ENCODE results near the gene VSTM2B. TPM values are rescaled to one million over a fixed set of nuclear protein-coding genes. Genes with fewer than 3 reads are reported as not detected.

VSTM2B gene
- total RNA-seq, 1 experiment from 2014 or later, result not detected

DNA sequence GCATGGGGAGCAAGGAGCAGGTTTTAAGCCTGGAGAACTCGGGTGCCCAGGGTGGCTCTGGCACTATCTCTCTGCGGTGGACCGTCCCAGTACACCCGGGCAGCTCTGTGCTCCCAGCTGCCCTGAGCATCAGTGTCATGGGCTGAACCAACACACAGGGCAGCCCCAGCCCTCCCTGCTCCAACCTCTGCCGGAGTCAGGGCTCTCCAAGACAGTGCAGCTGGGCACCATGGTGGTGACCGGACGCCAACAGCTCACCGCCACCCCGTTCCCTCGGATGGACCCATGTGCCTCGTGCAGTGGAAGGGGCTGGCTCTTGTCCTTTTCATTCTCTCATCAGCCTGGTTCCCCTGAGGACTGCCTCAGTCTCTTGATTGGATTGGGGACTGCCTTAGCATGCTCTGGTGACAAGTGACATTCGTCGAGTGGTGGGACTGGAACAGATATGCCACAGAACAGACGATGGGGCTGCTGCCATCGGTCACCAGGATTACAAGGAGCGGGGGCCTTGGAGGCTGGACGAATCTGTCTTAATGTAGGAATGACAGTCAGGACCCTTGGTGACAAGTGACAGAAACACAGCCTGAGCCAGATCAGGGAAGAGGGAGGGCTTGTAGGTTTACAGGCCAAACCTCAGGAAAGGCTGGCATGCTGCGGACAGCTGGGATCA, 25.7 kb upstream of the VSTM2B start:
- Histone ChIP-seq H3K36me3 (ENCODE audit: insufficient read depth, low read length) (no peaks in the 10 kb centered on the region), H3K4me1 (ENCODE audit: low read length) (no peaks in the 10 kb centered on the region), H3K4me2 (ENCODE audit: low read depth, low read length, poor library complexity, severe bottlenecking) (no peak overlapping the region), H2AFZ (ENCODE audit: low read length) (no peak overlapping the region), H3K9ac (ENCODE audit: low read length) (no peak overlapping the region), H3K27me3 (ENCODE audit: low read length) (no peaks in the 10 kb centered on the region), H3K9me2 (replicated peaks; ENCODE audit: insufficient read depth, low read length) (no peaks in the 10 kb centered on the region), H4K20me1 (ENCODE audit: insufficient read depth, low read depth, low read length) (0 out of 2 replicates have a peak, but pooled peaks cover 2% of the 10 kb centered on the region), H3K9me3 (ENCODE audit: low read length) (no peaks in the 10 kb centered on the region), H3K4me3 (ENCODE audit: low read length) (no peak overlapping the region), H3K27ac (ENCODE audit: low read length) (no peak overlapping the region), H3K79me2 (ENCODE audit: low read length) (no peaks in the 10 kb centered on the region)
- DNase-seq, result no peak

- no peak overlapping the region for H3K27ac ChIP-seq (ENCODE audit: low read length)
- no peak overlapping the region for H3K9ac ChIP-seq (ENCODE audit: low read length)
- no peak for DNase-seq
- no peaks in the 10 kb centered on the region for H3K27me3 ChIP-seq (ENCODE audit: low read length)
- H3K79me2 ChIP-seq (ENCODE audit: low read length), result no peaks in the 10 kb centered on the region
- H3K36me3 ChIP-seq (ENCODE audit: insufficient read depth, low read length), result no peaks in the 10 kb centered on the region
- 0 out of 2 replicates have a peak, but pooled peaks cover 2% of the 10 kb centered on the region for H4K20me1 ChIP-seq (ENCODE audit: insufficient read depth, low read depth, low read length)
- no peak overlapping the region for H3K4me2 ChIP-seq (ENCODE audit: low read depth, low read length, poor library complexity, severe bottlenecking)
- no peaks in the 10 kb centered on the region for H3K9me2 ChIP-seq (replicated peaks; ENCODE audit: insufficient read depth, low read length)
- no peak overlapping the region for H2AFZ ChIP-seq (ENCODE audit: low read length)
- H3K4me1 ChIP-seq (ENCODE audit: low read length), result no peaks in the 10 kb centered on the region
- H3K4me3 ChIP-seq (ENCODE audit: low read length), result no peak overlapping the region
- no peaks in the 10 kb centered on the region for H3K9me3 ChIP-seq (ENCODE audit: low read length)
Observed at GRCh38 chr19:29501816-29502580, 23.8 kb upstream of the VSTM2B start.

DNA sequence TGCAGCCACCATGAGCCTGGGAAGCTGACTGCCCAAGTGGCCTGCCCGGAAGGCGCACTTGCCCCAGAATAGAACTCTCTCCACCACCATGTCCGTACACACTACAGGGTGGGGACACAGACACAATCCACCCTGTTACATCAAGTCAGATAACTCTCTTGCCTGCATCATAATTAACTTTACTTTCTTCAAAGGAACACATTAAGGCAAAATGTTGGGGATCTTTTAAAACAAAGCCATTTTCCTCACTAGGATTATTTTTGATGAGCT, 23.3 kb upstream of the VSTM2B start:
- Histone ChIP-seq H4K20me1 (ENCODE audit: insufficient read depth, low read depth, low read length) (0 out of 2 replicates have a peak, but pooled peaks cover 2% of the 10 kb centered on the region), H2AFZ (ENCODE audit: low read length) (no peak overlapping the region), H3K4me3 (ENCODE audit: low read length) (no peak overlapping the region), H3K4me1 (ENCODE audit: low read length) (no peaks in the 10 kb centered on the region), H3K79me2 (ENCODE audit: low read length) (no peaks in the 10 kb centered on the region), H3K4me2 (ENCODE audit: low read depth, low read length, poor library complexity, severe bottlenecking) (no peak overlapping the region), H3K9ac (ENCODE audit: low read length) (no peak overlapping the region), H3K27me3 (ENCODE audit: low read length) (no peaks in the 10 kb centered on the region), H3K9me3 (ENCODE audit: low read length) (no peaks in the 10 kb centered on the region), H3K9me2 (replicated peaks; ENCODE audit: insufficient read depth, low read length) (no peaks in the 10 kb centered on the region), H3K36me3 (ENCODE audit: insufficient read depth, low read length) (no peaks in the 10 kb centered on the region), H3K27ac (ENCODE audit: low read length) (no peak overlapping the region)
- no peak for DNase-seq

- H3K9me3 ChIP-seq (ENCODE audit: low read length), result no peaks in the 10 kb centered on the region
- H3K79me2 ChIP-seq (ENCODE audit: low read length), result no peaks in the 10 kb centered on the region
- 0 out of 2 replicates have a peak, but pooled peaks cover 2% of the 10 kb centered on the region for H4K20me1 ChIP-seq (ENCODE audit: insufficient read depth, low read depth, low read length)
- H3K4me2 ChIP-seq (ENCODE audit: low read depth, low read length, poor library complexity, severe bottlenecking), result no peak overlapping the region
- no peak for DNase-seq
- H3K27me3 ChIP-seq (ENCODE audit: low read length), result no peaks in the 10 kb centered on the region
- no peak overlapping the region for H3K9ac ChIP-seq (ENCODE audit: low read length)
- H3K27ac ChIP-seq (ENCODE audit: low read length), result no peak overlapping the region
- H3K9me2 ChIP-seq (replicated peaks; ENCODE audit: insufficient read depth, low read length), result no peaks in the 10 kb centered on the region
- no peaks in the 10 kb centered on the region for H3K4me1 ChIP-seq (ENCODE audit: low read length)
- no peak overlapping the region for H3K4me3 ChIP-seq (ENCODE audit: low read length)
- no peak overlapping the region for H2AFZ ChIP-seq (ENCODE audit: low read length)
- no peaks in the 10 kb centered on the region for H3K36me3 ChIP-seq (ENCODE audit: insufficient read depth, low read length)
Observed at GRCh38 chr19:29503140-29503758, 22.5 kb upstream of the VSTM2B start.

DNA sequence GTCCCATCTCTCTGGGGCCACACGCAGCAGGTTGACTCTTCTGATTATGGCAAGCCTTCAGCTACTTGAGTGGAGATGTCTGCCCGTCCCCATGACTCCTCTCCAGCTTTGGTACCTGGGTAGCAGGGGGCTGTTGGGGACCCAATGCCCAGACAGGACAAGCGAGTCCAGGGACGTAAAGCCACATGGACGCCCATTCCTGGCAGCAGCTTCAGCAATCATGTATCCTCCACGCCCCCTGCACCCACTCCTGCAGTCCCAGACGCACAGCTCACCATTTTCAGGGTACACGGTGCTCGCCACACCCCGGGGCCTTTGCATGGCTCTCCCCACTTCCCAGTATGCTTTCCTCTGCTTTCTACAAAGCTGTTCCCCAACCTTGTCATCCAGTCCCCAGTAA, 22.0 kb upstream of the VSTM2B start:
- Histone ChIP-seq H3K27ac (ENCODE audit: low read length) (no peak overlapping the region), H3K9me2 (replicated peaks; ENCODE audit: insufficient read depth, low read length) (no peaks in the 10 kb centered on the region), H3K4me3 (ENCODE audit: low read length) (no peak overlapping the region), H4K20me1 (ENCODE audit: insufficient read depth, low read depth, low read length) (no peaks in the 10 kb centered on the region), H3K27me3 (ENCODE audit: low read length) (no peaks in the 10 kb centered on the region), H2AFZ (ENCODE audit: low read length) (no peak overlapping the region), H3K4me2 (ENCODE audit: low read depth, low read length, poor library complexity, severe bottlenecking) (no peak overlapping the region), H3K36me3 (ENCODE audit: insufficient read depth, low read length) (no peaks in the 10 kb centered on the region), H3K79me2 (ENCODE audit: low read length) (no peaks in the 10 kb centered on the region), H3K9me3 (ENCODE audit: low read length) (no peaks in the 10 kb centered on the region), H3K4me1 (ENCODE audit: low read length) (no peaks in the 10 kb centered on the region), H3K9ac (ENCODE audit: low read length) (no peak overlapping the region)
- DNase-seq, result no peak

GRCh38 chr19:29504454-29504853, 21.3 kb upstream of the VSTM2B start:
- no peak overlapping the region for H2AFZ ChIP-seq (ENCODE audit: low read length)
- H3K4me1 ChIP-seq (ENCODE audit: low read length), result no peaks in the 10 kb centered on the region
- no peak overlapping the region for H3K9ac ChIP-seq (ENCODE audit: low read length)
- H3K36me3 ChIP-seq (ENCODE audit: insufficient read depth, low read length), result no peaks in the 10 kb centered on the region
- no peaks in the 10 kb centered on the region for H4K20me1 ChIP-seq (ENCODE audit: insufficient read depth, low read depth, low read length)
- no peak overlapping the region for H3K27ac ChIP-seq (ENCODE audit: low read length)
- no peak overlapping the region for H3K4me3 ChIP-seq (ENCODE audit: low read length)
- no peak for DNase-seq
- no peak overlapping the region for H3K4me2 ChIP-seq (ENCODE audit: low read depth, low read length, poor library complexity, severe bottlenecking)
- no peaks in the 10 kb centered on the region for H3K79me2 ChIP-seq (ENCODE audit: low read length)
- no peaks in the 10 kb centered on the region for H3K9me3 ChIP-seq (ENCODE audit: low read length)
- H3K9me2 ChIP-seq (replicated peaks; ENCODE audit: insufficient read depth, low read length), result no peaks in the 10 kb centered on the region
- no peaks in the 10 kb centered on the region for H3K27me3 ChIP-seq (ENCODE audit: low read length)

DNA sequence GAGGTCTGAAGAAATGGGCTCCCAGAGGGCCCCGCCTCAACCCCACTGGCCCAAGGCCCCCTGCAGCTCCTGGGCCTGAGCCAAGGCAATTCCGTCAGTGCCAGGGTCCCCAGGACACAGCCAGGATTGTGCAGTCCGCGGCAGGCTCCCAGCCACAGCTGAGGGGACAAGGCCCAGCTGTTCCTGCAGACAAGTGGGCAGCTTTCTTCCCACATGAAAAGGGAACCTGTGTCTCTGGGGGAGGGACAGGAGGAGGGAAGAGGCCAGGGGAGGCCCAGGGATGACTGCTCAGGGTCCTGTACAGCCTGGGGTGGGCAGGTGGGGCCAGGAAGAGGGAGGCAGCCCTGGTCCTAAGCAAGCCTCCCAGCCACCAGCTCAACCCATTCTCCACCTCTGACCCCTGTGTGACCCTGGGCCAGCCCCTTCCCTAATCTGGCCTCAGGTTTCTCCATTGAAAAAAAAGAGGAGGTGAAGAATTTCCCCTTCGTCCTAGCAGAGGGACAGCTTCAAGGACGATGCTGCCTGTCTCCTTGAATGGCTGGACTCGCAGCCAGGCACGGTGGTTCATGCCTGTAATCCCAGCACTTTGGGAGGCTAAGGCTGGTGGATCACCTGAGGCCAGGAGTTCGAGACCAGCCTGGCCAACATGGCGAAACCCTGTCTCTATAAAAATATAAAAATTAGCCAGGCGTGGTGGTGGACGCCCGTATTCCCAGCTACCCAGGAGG, 20.5 kb upstream of the VSTM2B start:
- Histone ChIP-seq H3K9me3 (ENCODE audit: low read length) (no peaks in the 10 kb centered on the region), H3K79me2 (ENCODE audit: low read length) (no peaks in the 10 kb centered on the region), H3K27me3 (ENCODE audit: low read length) (no peaks in the 10 kb centered on the region), H2AFZ (ENCODE audit: low read length) (no peak overlapping the region), H3K27ac (ENCODE audit: low read length) (no peak overlapping the region), H3K9me2 (replicated peaks; ENCODE audit: insufficient read depth, low read length) (no peaks in the 10 kb centered on the region), H3K4me1 (ENCODE audit: low read length) (no peaks in the 10 kb centered on the region), H3K9ac (ENCODE audit: low read length) (no peak overlapping the region), H3K4me3 (ENCODE audit: low read length) (no peak overlapping the region), H3K36me3 (ENCODE audit: insufficient read depth, low read length) (no peaks in the 10 kb centered on the region), H3K4me2 (ENCODE audit: low read depth, low read length, poor library complexity, severe bottlenecking) (no peak overlapping the region), H4K20me1 (ENCODE audit: insufficient read depth, low read depth, low read length) (no peaks in the 10 kb centered on the region)
- no peak for DNase-seq

DNA sequence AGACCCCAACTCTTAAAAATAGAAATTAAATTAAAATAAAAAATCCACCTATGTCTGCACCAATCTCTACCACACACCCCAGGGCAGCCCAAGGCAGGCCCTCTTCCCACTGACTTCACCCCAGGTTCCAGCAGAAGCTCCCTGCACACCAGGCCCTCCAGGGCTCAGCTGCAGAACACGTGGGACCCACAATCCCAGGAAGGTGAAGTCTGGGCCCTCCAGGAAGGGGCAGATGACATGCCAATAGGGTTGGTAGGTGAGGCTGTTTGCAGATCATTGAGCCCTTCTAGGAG, 19.2 kb upstream of the VSTM2B start:
- Histone ChIP-seq H3K27ac (ENCODE audit: low read length) (no peak overlapping the region), H3K9ac (ENCODE audit: low read length) (no peak overlapping the region), H3K4me3 (ENCODE audit: low read length) (no peak overlapping the region), H3K4me2 (ENCODE audit: low read depth, low read length, poor library complexity, severe bottlenecking) (no peak overlapping the region), H2AFZ (ENCODE audit: low read length) (no peak overlapping the region), H3K79me2 (ENCODE audit: low read length) (no peaks in the 10 kb centered on the region), H3K4me1 (ENCODE audit: low read length) (no peaks in the 10 kb centered on the region), H3K9me2 (replicated peaks; ENCODE audit: insufficient read depth, low read length) (no peaks in the 10 kb centered on the region), H3K36me3 (ENCODE audit: insufficient read depth, low read length) (no peaks in the 10 kb centered on the region), H3K9me3 (ENCODE audit: low read length) (no peaks in the 10 kb centered on the region), H3K27me3 (ENCODE audit: low read length) (no peaks in the 10 kb centered on the region), H4K20me1 (ENCODE audit: insufficient read depth, low read depth, low read length) (no peaks in the 10 kb centered on the region)
- no peak for DNase-seq

Data from Karpas-422 (cell line).